Pancreas (tissue), 10 donors: Measurements from ENCODE around the gene ALCAM. TPM values are rescaled to one million over a fixed set of nuclear protein-coding genes. Genes with fewer than 3 reads are reported as not detected.
A peak's percentile ranks its signal among the peaks of the same experiment; 100 is the strongest.
"Not testable (repeated sequence)": the region's sequence is repeated elsewhere in the genome, so short reads cannot be mapped to it uniquely, and the experiment has no call there.

Source experiments
- ATAC-seq, 4 donors: fragments of 200-7000 bp; cut with Tn5 transposase; one replicate each; pipeline versions ENCODE4 v1.8.0 to v1.9.1; 2020; ENCODE audit warnings: mild to moderate bottlenecking in 4 of 4, moderate library complexity in 4 of 4
- DNase-seq, 6 donors: peaks; one replicate each; pipeline ENCODE4 v3.0.0-alpha.2; 2020
- FAIRE-seq: peaks from 2 replicates; lab custom pipeline; 2012; peaks lifted over from hg19 to GRCh38; lab: Jason Lieb, UNC
- H3K27ac ChIP-seq, 4 donors: fragments of 200-600 bp; sonication (generic); 1 replicate in 3 of 4; 2 replicates in 1 of 4; pipeline versions ENCODE4 v1.5.0 to v1.8.0; 2020
- H3K27me3 ChIP-seq, 4 donors: fragments of 200-600 bp; one replicate each; pipeline ENCODE4 v1.8.0; 2021
- H3K36me3 ChIP-seq, 3 donors: fragments of 200-600 bp; sonication (generic) in 1 of 3; one replicate each; pipeline versions ENCODE4 v1.5.0 to v1.8.0; 2020 to 2021
- H3K4me1 ChIP-seq, 3 donors: fragments of 200-600 bp; one replicate each; pipeline ENCODE4 v1.8.0; 2021
- H3K4me3 ChIP-seq, 4 donors: fragments of 200-600 bp; sonication (generic) in 2 of 4; one replicate each; pipeline versions ENCODE4 v1.5.0 to v1.8.0; 2020 to 2021
- H3K9me3 ChIP-seq, 4 donors: fragments of 200-600 bp; one replicate each; pipeline ENCODE4 v1.8.0; 2021
- WGBS, 2 donors: extraction: QIAGEN DNeasy Blood & Tissue Kit; methylation state at CpG; one replicate each; pipeline ENCODE4 v1.1.7; 2013; 5-methylcytosine and 5-hydroxymethylcytosine counted together
- intact Hi-C, 3 donors: fragments of 100-400 bp; cut with DNase I; formaldehyde crosslinking; loops; one replicate each; pipeline versions ENCODE4 v1.11.1 to v1.14.2; 2022
- polyA plus RNA-seq, 2 donors: library from polyadenylated mRNA; stranded (reverse); fragments of 200-250 nt; gene quantifications; one replicate each; pipeline ENCODE4 v1.2.3, GENCODE V29; 2013
- total RNA-seq, 6 donors: library from RNA; stranded (reverse); fragmentation: NEBNext Ultra II Directional in 4 of 6; extraction: Animal tissue kit (Norgen Biotek cat#: 25700) in 4 of 6; gene quantifications; one replicate each; pipeline versions ENCODE4 v1.2.1 to v1.2.4, GENCODE V29; 2021 to 2023
- TF ChIP-seq, protein P1 (sequence below), 4 donors: fragments of 200-600 bp; sonication (generic) in 3 of 4; IDR thresholded peaks; one replicate each; pipeline versions ENCODE4 v1.5.0 to v1.8.0; 2021; ENCODE audit warnings: antibody characterized with exemption in 4 of 4
- donor health status: healthy with polysubstance abuse.
- donor health status: DM: no; HTN: no; CAD: no; lungs with moderate emphysema.
- donor health status: DM: no; HTN: no; CAD: no.
- donor health status: control.
- donor health status: control.
- donor health status: Bipolar disorder and iron deficiency.
- donor health status: DM: yes; HTN: yes; CAD: no.
- donor health status: DM: no; HTN: no; CAD: no.
- donor health status: DM: no; HTN: no; CAD: no.
- donor health status: DM: yes; HTN: yes; CAD: no.

Gene ALCAM
- total and polyA plus RNA-seq, 8 donors: 14.4 to 42.1 (median 27.6) TPM

DNA sequence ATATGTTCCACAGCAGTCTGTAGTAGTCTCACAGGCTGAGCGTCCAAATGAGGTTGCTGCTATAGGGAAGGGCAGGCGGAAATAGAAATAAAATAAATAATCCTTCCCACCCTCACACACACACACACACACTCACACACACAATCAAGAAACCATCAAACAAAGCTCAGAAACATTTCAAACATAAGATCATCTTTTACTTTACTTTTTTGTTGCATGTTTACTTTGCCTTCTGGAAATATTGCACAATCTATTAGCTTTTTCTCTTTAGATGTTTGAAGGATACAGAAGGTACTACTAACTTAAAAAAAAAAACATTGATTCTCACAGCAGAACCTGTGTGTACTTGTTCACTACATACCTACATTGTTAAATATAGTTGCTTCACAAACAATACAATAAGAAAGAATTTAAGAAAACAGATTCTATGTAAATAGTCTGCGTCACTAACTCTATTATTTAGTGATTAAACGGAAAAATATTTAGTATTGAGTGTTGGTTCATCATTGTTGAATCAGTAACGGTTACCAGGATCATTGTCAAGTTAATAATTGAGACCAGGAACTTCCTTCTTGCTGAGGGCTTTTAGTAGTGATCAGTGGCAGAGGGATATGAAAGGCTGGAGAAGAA is 20.5 kb downstream of the ALCAM start:
- intact Hi-C loops: no loop called here
- whole genome bisulfite sequencing, 2 donors: 32 to 35% methylated on average over 5 of the region's 5 CpGs
- TF ChIP-seq, protein P1, sequence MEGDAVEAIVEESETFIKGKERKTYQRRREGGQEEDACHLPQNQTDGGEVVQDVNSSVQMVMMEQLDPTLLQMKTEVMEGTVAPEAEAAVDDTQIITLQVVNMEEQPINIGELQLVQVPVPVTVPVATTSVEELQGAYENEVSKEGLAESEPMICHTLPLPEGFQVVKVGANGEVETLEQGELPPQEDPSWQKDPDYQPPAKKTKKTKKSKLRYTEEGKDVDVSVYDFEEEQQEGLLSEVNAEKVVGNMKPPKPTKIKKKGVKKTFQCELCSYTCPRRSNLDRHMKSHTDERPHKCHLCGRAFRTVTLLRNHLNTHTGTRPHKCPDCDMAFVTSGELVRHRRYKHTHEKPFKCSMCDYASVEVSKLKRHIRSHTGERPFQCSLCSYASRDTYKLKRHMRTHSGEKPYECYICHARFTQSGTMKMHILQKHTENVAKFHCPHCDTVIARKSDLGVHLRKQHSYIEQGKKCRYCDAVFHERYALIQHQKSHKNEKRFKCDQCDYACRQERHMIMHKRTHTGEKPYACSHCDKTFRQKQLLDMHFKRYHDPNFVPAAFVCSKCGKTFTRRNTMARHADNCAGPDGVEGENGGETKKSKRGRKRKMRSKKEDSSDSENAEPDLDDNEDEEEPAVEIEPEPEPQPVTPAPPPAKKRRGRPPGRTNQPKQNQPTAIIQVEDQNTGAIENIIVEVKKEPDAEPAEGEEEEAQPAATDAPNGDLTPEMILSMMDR (IDR thresholded peaks at IDR 0.05): no peak
- peaks cover 0 to 13% (median 9%) of the 10 kb centered on the region in 3 donors for H3K4me1 ChIP-seq
- peak overlapping the region in 1 of 4 donors; percentile 13 for H3K27ac ChIP-seq
- no peak for DNase-seq
- H3K9me3 ChIP-seq: no peaks in the 10 kb centered on the region
- no peak for FAIRE-seq
- H3K27me3 ChIP-seq: no peaks in the 10 kb centered on the region
- no peak overlapping the region for H3K4me3 ChIP-seq
- no peaks in the 10 kb centered on the region for H3K36me3 ChIP-seq
- ATAC-seq: peak; percentile 56 to 83 (median 80)

DNA sequence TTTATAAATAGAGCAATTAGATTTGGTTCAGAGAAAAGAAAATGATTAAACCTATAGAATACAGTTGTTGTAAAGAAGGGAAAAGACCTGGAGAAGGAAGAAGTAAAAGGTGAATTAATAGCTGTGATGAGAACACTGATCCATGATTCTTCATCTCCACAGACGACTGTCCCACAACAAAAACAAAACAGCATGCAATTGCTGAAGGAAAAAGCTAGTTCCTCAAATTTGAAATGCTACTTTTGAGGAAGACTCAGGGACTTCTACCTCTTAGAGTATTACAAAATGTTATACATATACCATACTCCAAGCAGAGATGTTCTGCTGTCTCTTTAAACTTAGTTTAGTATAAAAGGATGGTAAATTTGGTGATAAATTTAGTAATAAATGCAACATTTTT is 21.5 kb downstream of the ALCAM start:
- TF ChIP-seq, protein P1 (IDR thresholded peaks at IDR 0.05): no peak
- Histone ChIP-seq H3K9me3 (no peaks in the 10 kb centered on the region), H3K4me1 (peaks cover 0 to 13% (median 9%) of the 10 kb centered on the region in 3 donors), H3K36me3 (no peaks in the 10 kb centered on the region), H3K4me3 (no peak overlapping the region), H3K27me3 (no peaks in the 10 kb centered on the region), H3K27ac (peak overlapping the region in 1 of 4 donors; percentile 13)
- no peak for ATAC-seq
- FAIRE-seq: no peak
- 49 to 61% methylated on average over 1 of the region's 1 CpG for WGBS, 2 donors
- intact Hi-C loops: no loop called here
- no peak for DNase-seq

DNA sequence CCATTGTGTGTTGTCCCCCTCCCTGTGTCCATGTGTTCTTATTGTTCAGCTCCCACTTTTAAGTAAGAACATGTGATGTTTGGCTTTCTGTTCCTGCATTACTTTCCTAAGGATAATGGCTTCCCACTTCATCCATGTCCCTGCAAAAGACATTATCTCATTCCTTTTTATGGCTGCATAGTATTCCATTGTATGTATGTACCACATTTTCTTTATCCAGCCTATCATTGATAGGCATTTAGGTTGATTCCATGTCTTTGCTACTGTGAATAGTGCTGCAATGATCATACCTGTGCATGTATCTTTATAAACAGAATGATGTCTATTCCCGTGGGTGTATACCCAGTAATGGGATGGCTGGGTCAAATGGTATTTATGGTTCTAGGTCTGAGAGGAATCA is 23.1 kb downstream of the ALCAM start:
- H3K9me3 ChIP-seq, intact Hi-C loops: not testable (repeated sequence)

DNA sequence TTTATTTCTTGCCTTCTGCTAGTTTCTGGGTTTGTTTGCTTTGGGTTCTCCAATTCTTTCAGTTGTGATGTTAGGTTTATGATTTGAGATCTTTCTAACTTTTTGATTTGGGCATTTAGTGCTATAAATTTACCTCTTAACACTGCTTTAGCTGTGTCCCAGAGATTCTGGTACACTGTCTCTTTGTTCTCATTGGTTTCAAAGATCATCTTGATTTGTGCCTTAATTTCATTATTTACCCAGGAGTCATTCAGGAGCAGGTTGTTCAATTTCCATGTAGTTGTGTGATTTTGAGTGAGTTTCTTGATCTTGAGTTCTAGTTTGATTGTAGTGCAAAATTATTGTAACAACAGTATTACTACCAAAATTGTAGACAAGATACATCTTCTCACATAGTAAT is 25.9 kb downstream of the ALCAM start:
- FAIRE-seq, H3K27ac ChIP-seq, H3K36me3 ChIP-seq, H3K4me1 ChIP-seq, DNase-seq, H3K27me3 ChIP-seq, H3K4me3 ChIP-seq, intact Hi-C loops, H3K9me3 ChIP-seq, ATAC-seq: not testable (repeated sequence)

More for the DNA sequence above, 23.1 kb downstream of the ALCAM start:
- not testable (repeated sequence) for H3K27me3 ChIP-seq, DNase-seq, H3K4me3 ChIP-seq, H3K27ac ChIP-seq, ATAC-seq, FAIRE-seq, H3K36me3 ChIP-seq
- peaks cover 0 to 13% (median 9%) of the 10 kb centered on the region in 3 donors for H3K4me1 ChIP-seq
- 93 to 97% methylated on average over 1 of the region's 1 CpG for WGBS, 2 donors

DNA sequence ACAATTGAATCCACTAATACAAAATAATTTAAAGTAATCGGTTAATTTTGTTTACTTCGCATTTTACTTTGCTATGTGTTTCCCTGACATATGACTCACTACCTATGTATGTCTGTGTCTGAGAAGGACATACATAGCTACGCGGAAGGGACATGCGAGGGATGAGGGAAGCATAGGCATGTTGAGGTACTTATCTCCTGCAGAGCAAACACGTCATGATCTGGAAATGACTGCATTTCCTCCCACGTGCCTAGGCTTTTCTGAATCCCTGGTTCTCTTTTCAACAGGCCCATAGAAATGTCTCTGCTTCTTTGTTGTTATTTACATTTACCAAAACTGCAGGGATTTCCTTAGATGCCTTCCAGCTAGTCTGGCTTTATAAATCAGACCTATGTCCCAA is 27.5 kb downstream of the ALCAM start:
- DNase-seq (no peak), ATAC-seq (no peak), FAIRE-seq (no peak)
- H3K27me3 ChIP-seq: no peaks in the 10 kb centered on the region
- no peak overlapping the region for H3K27ac ChIP-seq
- peaks cover 5 to 9% (median 6%) of the 10 kb centered on the region in 3 donors for H3K4me1 ChIP-seq
- no peak overlapping the region for H3K4me3 ChIP-seq
- H3K36me3 ChIP-seq: no peaks in the 10 kb centered on the region
- WGBS, 2 donors: 93% methylated on average over 7 of the region's 7 CpGs
- TF ChIP-seq, protein P1 (IDR thresholded peaks at IDR 0.05): no peak
- H3K9me3 ChIP-seq: no peaks in the 10 kb centered on the region
- intact Hi-C loops: no loop called here

DNA sequence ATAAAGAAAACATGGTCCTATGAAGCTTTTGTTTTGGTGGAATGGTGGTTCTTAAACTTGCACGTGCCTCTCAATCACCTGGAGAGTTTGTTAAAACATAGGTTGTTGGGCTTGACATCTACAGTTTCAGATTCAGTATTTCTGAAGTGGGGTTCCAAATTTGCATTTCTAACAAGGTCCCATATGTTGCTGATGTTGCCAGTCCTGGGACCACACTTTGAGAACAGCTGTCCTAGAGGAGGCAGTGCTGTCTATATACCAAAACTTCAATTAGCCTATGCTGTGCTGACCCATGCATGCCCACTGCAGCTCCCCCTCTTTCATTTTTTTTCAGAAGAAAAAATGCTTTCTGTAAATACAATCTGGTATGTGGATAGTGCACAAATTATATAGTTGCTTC is 31.3 kb downstream of the ALCAM start:
- DNase-seq (no peak), ATAC-seq (no peak), FAIRE-seq (no peak)
- no peak overlapping the region for H3K4me3 ChIP-seq
- WGBS, 2 donors: 85 to 93% methylated on average over 1 of the region's 1 CpG
- intact Hi-C loops: no loop called here
- no peaks in the 10 kb centered on the region for H3K27me3 ChIP-seq
- H3K36me3 ChIP-seq: no peaks in the 10 kb centered on the region
- no peak overlapping the region for H3K27ac ChIP-seq
- no peaks in the 10 kb centered on the region for H3K9me3 ChIP-seq
- TF ChIP-seq, protein P1 (IDR thresholded peaks at IDR 0.05): no peak
- H3K4me1 ChIP-seq: peaks cover 10 to 15% (median 12%) of the 10 kb centered on the region in 3 donors
